HG02885 (cell line): ENCODE results near the gene EXOSC3.

Source experiments
- ATAC-seq: cut with Tn5 transposase; IDR thresholded peaks from one replicate; pipeline ENCODE4 v1.9.1; 2021; ENCODE audit warnings: mild to moderate bottlenecking; ENCODE audit not compliant: unreplicated experiment, poor library complexity

The EXOSC3 gene

DNA sequence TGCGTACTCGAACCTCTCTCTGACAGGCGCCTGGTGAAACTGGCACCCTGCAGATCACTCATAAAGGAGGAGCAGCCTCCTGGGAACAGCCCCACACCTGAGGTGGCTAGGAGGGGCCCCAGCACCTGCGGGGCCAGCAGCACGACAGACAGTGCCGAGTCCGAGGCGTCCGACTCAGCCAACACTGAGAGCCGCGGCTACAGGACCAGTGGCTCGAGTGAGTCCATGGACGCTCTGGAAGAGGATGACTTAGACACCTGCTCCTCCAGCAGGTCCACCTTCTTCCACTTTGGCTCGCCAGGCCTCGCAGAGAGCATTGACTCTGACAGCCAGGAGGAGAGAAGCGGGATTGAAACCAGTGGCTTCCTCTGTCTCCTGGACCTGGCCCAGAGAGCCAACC is 44.7 kb downstream of the EXOSC3 start:
- no peak for ATAC-seq

DNA sequence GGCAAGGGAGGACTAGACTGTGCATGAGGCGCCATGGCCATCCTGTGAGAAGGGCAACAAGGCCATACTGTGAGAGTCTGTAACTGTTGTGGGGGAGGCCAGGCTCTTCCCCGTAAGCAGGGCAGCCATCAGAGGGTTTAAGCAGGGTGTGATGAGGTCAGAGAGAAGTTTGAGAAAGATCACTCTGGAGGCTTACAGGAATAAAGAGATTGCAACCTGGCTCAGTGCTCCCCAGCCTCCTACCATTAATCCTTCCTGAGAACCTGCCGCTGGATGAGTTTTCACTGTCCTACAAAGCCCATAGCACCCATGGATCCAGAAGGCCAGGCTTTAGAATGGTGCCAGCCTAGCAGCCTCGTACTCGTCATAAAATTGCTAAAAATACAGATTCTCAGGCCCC is 45.6 kb downstream of the EXOSC3 start:
- ATAC-seq = no peak

DNA sequence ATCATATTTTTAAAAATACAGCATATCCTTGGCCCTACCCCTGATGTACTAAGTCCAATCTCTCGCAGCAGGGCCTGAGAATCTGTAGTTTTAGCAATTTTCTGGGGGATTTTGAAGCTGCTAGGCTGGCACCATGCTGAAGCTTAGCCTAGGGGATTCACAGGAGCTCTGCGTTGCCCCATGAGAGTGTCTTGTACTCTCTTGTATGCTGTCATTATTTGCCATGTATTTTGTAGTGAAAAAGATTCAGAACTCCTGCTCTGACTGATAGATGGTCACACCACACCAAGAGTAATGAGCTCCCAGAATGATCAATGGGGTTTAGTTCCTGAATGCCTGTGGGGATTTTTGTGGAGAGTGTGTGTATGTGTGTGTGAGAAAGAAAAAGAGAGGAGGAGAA is 51.9 kb downstream of the EXOSC3 start:
- ATAC-seq = no peak

DNA sequence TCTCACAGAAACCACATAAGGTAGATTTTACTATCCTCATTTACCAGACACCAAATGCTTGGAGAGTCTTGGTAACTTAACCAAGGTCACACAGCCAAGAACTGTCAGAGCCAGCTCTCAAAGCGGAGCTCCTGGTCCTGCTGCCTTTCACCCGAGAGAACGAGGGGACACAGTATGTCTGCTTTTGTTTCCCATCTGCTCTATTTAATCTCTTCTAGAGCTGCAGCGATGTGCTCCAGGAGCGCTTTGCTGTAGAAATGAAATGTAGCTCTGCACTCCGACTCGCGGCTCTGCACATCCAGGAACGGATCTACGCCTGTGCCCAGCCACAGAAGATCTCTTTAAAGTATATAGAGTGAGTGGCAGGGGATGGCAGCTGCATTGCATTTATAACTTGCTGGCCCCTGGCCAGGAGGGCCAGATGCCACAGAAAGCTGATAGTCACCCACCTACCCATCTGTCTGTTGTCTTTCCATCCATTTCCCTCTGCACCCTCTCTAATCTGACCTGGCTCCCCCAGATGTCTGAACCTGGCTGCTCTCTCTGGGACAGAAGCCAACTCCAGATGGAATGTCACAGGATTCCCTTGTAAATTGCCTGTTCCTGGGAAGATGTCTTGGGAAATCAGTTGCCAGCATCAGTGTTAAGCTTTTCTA is 52.6 kb downstream of the EXOSC3 start:
- no peak for ATAC-seq

DNA sequence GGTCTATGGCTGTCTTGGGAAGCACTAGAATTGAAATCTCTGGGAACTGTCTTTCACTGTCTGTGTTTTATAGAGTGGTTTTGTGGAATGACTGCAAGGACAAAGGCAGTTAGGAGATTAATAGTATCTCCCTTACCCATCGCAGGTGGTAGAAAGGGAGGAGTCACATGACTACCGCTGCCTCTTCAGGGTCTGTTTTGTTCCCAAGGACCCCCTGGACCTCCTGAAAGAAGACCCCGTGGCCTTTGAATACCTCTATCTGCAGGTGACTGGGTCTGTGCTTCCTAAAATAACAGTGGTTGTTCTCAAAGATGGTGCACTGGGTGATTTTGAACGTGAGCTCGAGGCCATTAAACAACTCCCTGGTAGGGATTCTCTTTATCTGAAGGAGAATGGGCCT is 54.0 kb downstream of the EXOSC3 start:
- ATAC-seq = no peak

DNA sequence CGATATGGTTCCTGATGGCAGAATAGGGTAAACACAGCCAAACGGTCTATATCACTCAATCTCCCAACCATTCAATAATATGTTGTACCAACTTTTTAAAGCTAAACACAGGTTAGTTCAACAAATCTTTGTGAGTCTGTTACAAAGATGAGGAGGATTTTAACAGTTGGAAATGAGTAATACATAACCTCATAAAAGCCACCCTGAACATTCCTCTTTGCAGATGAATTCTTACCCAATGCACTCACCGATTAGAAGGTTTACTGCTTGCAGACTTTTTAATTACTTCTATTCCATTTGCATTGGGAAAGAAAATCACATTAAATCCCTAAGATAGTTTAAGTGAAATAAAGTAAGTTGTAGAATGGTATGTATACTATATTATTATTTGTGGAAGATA is 54.6 kb downstream of the EXOSC3 start:
- no peak for ATAC-seq
